Measurements from ENCODE around the gene ABCC8.

- TF ChIP-seq EZH2phosphoT487 (IDR thresholded peaks at IDR 0.05; ENCODE audit: insufficient read depth, low read depth) (no peak), EZH2 (IDR thresholded peaks at IDR 0.05; ENCODE audit: insufficient read depth, poor library complexity, severe bottlenecking) (no peak)
These were observed 79.2 kb downstream of the ABCC8 start for GRCh38 chr11:17397311-17398002.

Measured in GM23248 (cell line).